ENCODE data around the gene ZACN.

Gene ZACN

DNA sequence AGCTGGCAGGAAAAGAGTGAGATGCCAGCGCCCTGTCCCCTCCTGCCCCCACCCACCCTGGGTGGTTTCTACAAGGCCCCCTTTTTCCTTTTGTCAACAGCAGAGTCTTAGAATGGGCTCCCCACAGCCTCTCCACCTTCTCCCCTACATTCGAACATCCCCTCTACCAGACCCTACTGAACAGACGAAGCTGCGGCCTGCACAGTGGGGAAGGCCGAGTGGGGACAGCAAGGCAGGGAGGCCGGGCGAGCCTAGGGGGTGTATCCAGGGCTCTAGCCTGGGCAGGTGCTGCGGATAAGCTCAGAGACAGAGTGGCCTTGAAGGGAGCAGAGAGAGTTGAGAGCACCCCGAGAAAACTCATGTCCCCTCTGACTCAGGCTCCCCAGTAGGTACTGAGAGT is 7.4 kb downstream of the ZACN start:
- Histone ChIP-seq H3K4me1 (ENCODE audit: control insufficient read depth, low read length) (no peaks in the 10 kb centered on the region), H3K27ac (ENCODE audit: low read depth, low read length) (no peak overlapping the region)

DNA sequence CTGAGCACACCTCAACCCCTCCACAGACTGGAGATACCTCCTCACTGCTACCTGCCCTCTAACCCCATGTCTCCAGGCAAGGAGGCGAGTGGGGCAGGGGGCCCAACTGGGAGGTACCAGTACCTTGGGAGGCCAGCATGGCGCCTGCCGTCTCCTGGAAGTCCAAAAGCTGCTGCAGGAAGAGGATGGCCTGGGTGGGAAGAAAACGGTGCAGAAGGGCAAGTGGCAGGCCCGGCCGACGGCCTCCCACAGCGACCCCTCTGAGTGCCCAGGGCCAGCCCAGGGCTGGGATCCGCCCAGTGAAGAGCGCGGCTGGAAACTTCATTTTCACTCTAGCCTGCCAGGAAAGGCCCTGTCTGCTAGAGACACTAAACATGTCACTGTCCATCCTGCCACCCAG is 8.5 kb downstream of the ZACN start:
- Histone ChIP-seq H3K4me3 (ENCODE audit: low read length) (no peak overlapping the region), H4K20me1 (ENCODE audit: control insufficient read depth, insufficient read depth, low read depth, low read length) (no peaks in the 10 kb centered on the region), H3K27ac (ENCODE audit: low read depth, low read length) (no peak overlapping the region), H3K27me3 (ENCODE audit: control insufficient read depth, low read length) (no peaks in the 10 kb centered on the region), H3K9me3 (ENCODE audit: control insufficient read depth, insufficient read depth, low read length) (no peaks in the 10 kb centered on the region), H3K4me2 (ENCODE audit: low read length) (no peak overlapping the region), H3F3A (ENCODE audit: control insufficient read depth, insufficient read depth) (no peaks in the 10 kb centered on the region), H3K9me2 (replicated peaks; ENCODE audit: control insufficient read depth, low read length) (no peaks in the 10 kb centered on the region), H3K79me2 (ENCODE audit: control insufficient read depth, low read length) (no peaks in the 10 kb centered on the region), H3K4me1 (ENCODE audit: control insufficient read depth, low read length) (no peaks in the 10 kb centered on the region), H3K36me3 (ENCODE audit: control insufficient read depth, low read length) (peaks cover 36% of the 10 kb centered on the region)
- TF ChIP-seq CTCF (IDR thresholded peaks at IDR 0.05; ENCODE audit: low read depth, low read length, poor library complexity, severe bottlenecking) (no peak), EZH2phosphoT487 (IDR thresholded peaks at IDR 0.05; ENCODE audit: borderline replicate concordance, low read length) (no peak)

More for the DNA sequence above, 7.4 kb downstream of the ZACN start:
- Histone ChIP-seq H3K4me3 (ENCODE audit: low read length) (no peak overlapping the region), H4K20me1 (ENCODE audit: control insufficient read depth, insufficient read depth, low read depth, low read length) (no peaks in the 10 kb centered on the region), H3K27me3 (ENCODE audit: control insufficient read depth, low read length) (no peaks in the 10 kb centered on the region), H3K79me2 (ENCODE audit: control insufficient read depth, low read length) (no peaks in the 10 kb centered on the region), H3F3A (ENCODE audit: control insufficient read depth, insufficient read depth) (no peaks in the 10 kb centered on the region), H3K36me3 (ENCODE audit: control insufficient read depth, low read length) (peaks cover 36% of the 10 kb centered on the region), H3K4me2 (ENCODE audit: low read length) (no peak overlapping the region), H3K9me2 (replicated peaks; ENCODE audit: control insufficient read depth, low read length) (no peaks in the 10 kb centered on the region), H3K9me3 (ENCODE audit: control insufficient read depth, insufficient read depth, low read length) (no peaks in the 10 kb centered on the region)
- TF ChIP-seq CTCF (IDR thresholded peaks at IDR 0.05; ENCODE audit: low read depth, low read length, poor library complexity, severe bottlenecking) (no peak), EZH2phosphoT487 (IDR thresholded peaks at IDR 0.05; ENCODE audit: borderline replicate concordance, low read length) (no peak)

DNA sequence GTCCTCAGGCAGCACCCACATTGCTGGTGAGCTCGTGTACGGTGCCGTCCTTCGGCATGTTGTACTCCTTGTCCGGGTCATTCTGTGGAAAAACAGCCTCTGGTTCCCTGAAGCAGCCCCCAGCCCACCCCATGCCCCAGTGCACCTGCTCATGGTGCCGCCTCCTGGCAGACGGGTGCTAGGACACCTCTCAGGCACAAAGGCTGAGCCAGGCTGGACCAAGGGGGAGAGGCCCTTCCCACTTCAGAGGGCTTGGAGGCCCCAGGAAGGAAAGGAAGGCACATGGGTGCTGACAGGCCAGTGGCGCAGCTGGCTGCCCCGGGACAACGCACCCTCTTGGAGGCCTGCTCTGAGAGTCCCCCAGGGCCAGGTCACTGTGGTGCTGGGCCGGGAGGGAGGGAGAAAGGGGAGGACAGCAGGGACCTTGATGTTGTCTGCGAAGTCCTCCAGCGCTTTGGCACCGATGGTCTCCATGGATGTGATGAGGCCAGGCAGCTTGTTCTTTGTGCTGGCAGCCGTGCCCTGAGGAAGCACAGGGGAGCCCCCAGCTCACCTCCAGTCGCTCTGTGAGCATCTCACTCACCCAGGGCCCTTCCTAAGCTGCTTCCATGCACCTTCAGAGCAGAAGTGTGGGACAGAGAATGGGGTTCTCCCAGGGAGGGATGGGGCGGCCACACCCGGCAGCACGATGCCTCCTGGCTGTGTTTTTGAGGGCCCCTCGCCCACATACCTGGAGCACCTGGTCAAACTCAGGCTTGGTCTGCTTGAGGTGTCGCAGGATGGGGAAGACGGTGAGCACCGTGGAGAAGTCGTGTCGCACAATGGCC is 9.3 kb downstream of the ZACN start:
- H3F3A ChIP-seq (ENCODE audit: control insufficient read depth, insufficient read depth): no peaks in the 10 kb centered on the region
- H3K27ac ChIP-seq (ENCODE audit: low read depth, low read length): no peak overlapping the region
- no peaks in the 10 kb centered on the region for H3K9me3 ChIP-seq (ENCODE audit: control insufficient read depth, insufficient read depth, low read length)
- TF ChIP-seq EZH2phosphoT487 (IDR thresholded peaks at IDR 0.05; ENCODE audit: borderline replicate concordance, low read length) (no peak), CTCF (IDR thresholded peaks at IDR 0.05; ENCODE audit: low read depth, low read length, poor library complexity, severe bottlenecking) (peak; percentile 43)
- H3K4me2 ChIP-seq (ENCODE audit: low read length): no peak overlapping the region
- H3K4me1 ChIP-seq (ENCODE audit: control insufficient read depth, low read length): no peaks in the 10 kb centered on the region
- no peaks in the 10 kb centered on the region for H3K9me2 ChIP-seq (replicated peaks; ENCODE audit: control insufficient read depth, low read length)
- H3K79me2 ChIP-seq (ENCODE audit: control insufficient read depth, low read length): no peaks in the 10 kb centered on the region
- H3K27me3 ChIP-seq (ENCODE audit: control insufficient read depth, low read length): no peaks in the 10 kb centered on the region
- peaks cover 43% of the 10 kb centered on the region for H3K36me3 ChIP-seq (ENCODE audit: control insufficient read depth, low read length)
- H3K4me3 ChIP-seq (ENCODE audit: low read length): no peak overlapping the region
- H4K20me1 ChIP-seq (ENCODE audit: control insufficient read depth, insufficient read depth, low read depth, low read length): no peaks in the 10 kb centered on the region

Data from DOHH2 (cell line).